H1 (cell line): ENCODE data around the gene BEX3. TPM values are rescaled to one million over a fixed set of nuclear protein-coding genes. Genes with fewer than 3 reads are reported as not detected.

ENCODE experiments used
- CTCF ChIA-PET: fragments of 300-600 bp; sonication (Branson Sonifier 250); formaldehyde crosslinking; loops from one replicate; lab custom pipeline; 2021; ENCODE audit not compliant: partially characterized antibody; lab: Charles Lee
- POLR2A ChIA-PET: fragments of 300-600 bp; sonication (Branson Sonifier 250); formaldehyde crosslinking; loops from one replicate; lab custom pipeline; 2021; ENCODE audit warnings: inconsistent platforms; ENCODE audit not compliant: partially characterized antibody; lab: Charles Lee
- DNase-seq, 2 experiments: peaks; one replicate each; pipeline versions ENCODE4 v3.0.0 to v3.0.0-alpha.2; 2010 to 2022; ENCODE audit warnings: low spot score in 2 of 2, low read depth in 1 of 2, mixed read lengths in 1 of 2
- FAIRE-seq: peaks from 2 replicates; lab custom pipeline; 2011; peaks lifted over from hg19 to GRCh38; lab: Jason Lieb, UNC
- H2AFZ ChIP-seq: 2 replicates; pipeline ENCODE4 v1.8.1; 2012; ENCODE audit warnings: low read length, inconsistent platforms
- H2AK5ac ChIP-seq: 2 replicates; pipeline ENCODE4 v1.6.1; 2013; ENCODE audit warnings: low read depth, low read length
- H2BK120ac ChIP-seq: replicated peaks from 2 replicates; pipeline ENCODE3; 2013; ENCODE audit warnings: low read depth, low read length, inconsistent platforms
- H2BK12ac ChIP-seq: 2 replicates; pipeline ENCODE4 v1.6.1; 2013; ENCODE audit warnings: low read depth, low read length
- H2BK15ac ChIP-seq: 2 replicates; pipeline ENCODE4 v1.6.1; 2013; ENCODE audit warnings: low read length
- H2BK20ac ChIP-seq: 2 replicates; pipeline ENCODE4 v1.6.1; 2013; ENCODE audit warnings: low read length
- H2BK5ac ChIP-seq: 2 replicates; pipeline ENCODE4 v1.6.1; 2013; ENCODE audit warnings: low read depth, low read length
- H3K14ac ChIP-seq: 2 replicates; pipeline ENCODE4 v1.6.1; 2013; ENCODE audit warnings: inconsistent platforms; ENCODE audit not compliant: insufficient read length
- H3K18ac ChIP-seq: 2 replicates; pipeline ENCODE4 v1.6.1; 2013; ENCODE audit warnings: low read length; ENCODE audit errors: extremely low read depth
- H3K23ac ChIP-seq: 2 replicates; pipeline ENCODE4 v1.6.1; 2013; ENCODE audit warnings: inconsistent platforms; ENCODE audit not compliant: insufficient read length
- H3K23me2 ChIP-seq: 2 replicates; pipeline ENCODE4 v1.6.1; 2013; ENCODE audit warnings: low read depth, low read length
- H3K27ac ChIP-seq: 2 replicates; pipeline ENCODE4 v1.6.1; 2011; ENCODE audit warnings: low read depth, low read length, inconsistent platforms
- H3K27me3 ChIP-seq, 4 experiments: replicated peaks in 1 of 4; 1 replicate in 1 of 4; 2 replicates in 3 of 4; pipeline versions ENCODE4 v1.6.1 to v1.8.1; 2011 to 2013; ENCODE audit warnings: low read length in 3 of 4, mild to moderate bottlenecking in 3 of 4, inconsistent platforms in 2 of 4, mixed read lengths in 2 of 4, moderate library complexity in 1 of 4; ENCODE audit not compliant: control insufficient read depth in 3 of 4, insufficient read depth in 3 of 4; ENCODE audit errors: extremely low read depth in 1 of 4
- H3K36me3 ChIP-seq, 4 experiments: 2 replicates each; pipeline versions ENCODE4 v1.6.1 to v1.8.1; 2011 to 2013; ENCODE audit warnings: mild to moderate bottlenecking in 4 of 4, low read length in 3 of 4, moderate library complexity in 2 of 4, control low read depth in 1 of 4, inconsistent platforms in 1 of 4; ENCODE audit not compliant: insufficient read depth in 4 of 4, control insufficient read depth in 2 of 4
- H3K4ac ChIP-seq: replicated peaks from 2 replicates; pipeline ENCODE3; 2013; ENCODE audit warnings: low read length, low read depth, mixed read lengths, inconsistent platforms; ENCODE audit not compliant: insufficient read length
- H3K4me1 ChIP-seq, 4 experiments: replicated peaks in 1 of 4; 1 replicate in 1 of 4; 2 replicates in 3 of 4; pipeline versions ENCODE4 v1.6.1 to v1.8.1; 2011 to 2013; ENCODE audit warnings: low read length in 3 of 4, inconsistent platforms in 2 of 4, mixed read lengths in 1 of 4; ENCODE audit not compliant: insufficient read depth in 4 of 4, control insufficient read depth in 3 of 4
- H3K4me2 ChIP-seq, 2 experiments: 2 replicates each; pipeline versions ENCODE4 v1.6.1 to v1.8.1; 2011 to 2013; ENCODE audit warnings: low read depth in 2 of 2, low read length in 2 of 2, control low read depth in 1 of 2, inconsistent platforms in 1 of 2, mild to moderate bottlenecking in 1 of 2; ENCODE audit not compliant: insufficient read depth in 1 of 2
- H3K4me3 ChIP-seq, 4 experiments: fragments of 200-600, 300-600 bp in 1 of 4; sonication (generic), shearing (Covaris generic), sonication (Bioruptor Twin) in 1 of 4; 2 replicates each; pipeline versions ENCODE4 v1.5.1 to v1.8.1; 2011 to 2016; ENCODE audit warnings: low read length in 4 of 4, low read depth in 3 of 4, control low read depth in 2 of 4, inconsistent platforms in 2 of 4, mild to moderate bottlenecking in 2 of 4, mixed read lengths in 1 of 4, moderate library complexity in 1 of 4; ENCODE audit not compliant: insufficient read depth in 2 of 4; ENCODE audit errors: extremely low read depth in 1 of 4
- H3K56ac ChIP-seq: replicated peaks from 2 replicates; pipeline ENCODE3; 2013; ENCODE audit warnings: low read depth, mild to moderate bottlenecking, mixed read lengths, low read length, inconsistent platforms; ENCODE audit not compliant: insufficient read length
- H3K79me1 ChIP-seq: 2 replicates; pipeline ENCODE4 v1.6.1; 2013; ENCODE audit warnings: low read depth, low read length, control low read depth
- H3K79me2 ChIP-seq, 2 experiments: 2 replicates each; pipeline versions ENCODE4 v1.6.1 to v1.8.1; 2012 to 2013; ENCODE audit warnings: low read length in 2 of 2, mild to moderate bottlenecking in 2 of 2, inconsistent platforms in 1 of 2; ENCODE audit not compliant: insufficient read depth in 2 of 2, control insufficient read depth in 1 of 2
- H3K9ac ChIP-seq, 4 experiments: replicated peaks in 1 of 4; 1 replicate in 1 of 4; 2 replicates in 3 of 4; pipeline versions ENCODE4 v1.6.1 to v1.8.1; 2011 to 2013; ENCODE audit warnings: low read depth in 3 of 4, low read length in 3 of 4, control low read depth in 2 of 4, mild to moderate bottlenecking in 2 of 4, moderate library complexity in 2 of 4, inconsistent platforms in 1 of 4; ENCODE audit errors: extremely low read depth in 1 of 4
- H3K9me3 ChIP-seq, 2 experiments: 2 replicates each; pipeline versions ENCODE4 v1.6.1 to v1.8.1; 2012 to 2013; ENCODE audit warnings: mild to moderate bottlenecking in 2 of 2, moderate library complexity in 2 of 2, control low read depth in 1 of 2, inconsistent platforms in 1 of 2, low read depth in 1 of 2, low read length in 1 of 2, mixed read lengths in 1 of 2; ENCODE audit not compliant: insufficient read depth in 2 of 2
- H4K20me1 ChIP-seq, 2 experiments: replicated peaks in 1 of 2; 2 replicates each; pipeline versions ENCODE3 to v1.8.1; 2011 to 2013; ENCODE audit warnings: inconsistent platforms in 2 of 2, low read length in 2 of 2, mild to moderate bottlenecking in 1 of 2; ENCODE audit not compliant: insufficient read depth in 2 of 2, control insufficient read depth in 1 of 2
- H4K5ac ChIP-seq: 2 replicates; pipeline ENCODE4 v1.6.1; 2013; ENCODE audit warnings: low read length, low read depth, mixed read lengths, inconsistent platforms; ENCODE audit not compliant: insufficient read length
- H4K8ac ChIP-seq: 2 replicates; pipeline ENCODE4 v1.8.0; 2013; ENCODE audit warnings: mild to moderate bottlenecking, moderate library complexity, low read length, inconsistent platforms; ENCODE audit not compliant: insufficient read depth; ENCODE audit errors: extremely low read depth
- H4K91ac ChIP-seq: replicated peaks from 2 replicates; pipeline ENCODE3; 2013; ENCODE audit warnings: low read length, mixed read lengths, inconsistent platforms; ENCODE audit not compliant: insufficient read length
- JUND ChIP-seq: IDR thresholded peaks from 2 replicates; pipeline ENCODE4 v1.6.1; 2011; ENCODE audit warnings: mild to moderate bottlenecking, improper control_type of control experiment, low read length
- MAFK ChIP-seq: IDR thresholded peaks from 2 replicates; pipeline ENCODE4 v1.6.1; 2012; ENCODE audit warnings: low read depth, mild to moderate bottlenecking, improper control_type of control experiment, low read length
- SAP30 ChIP-seq: fragments of 300-600 bp; sonication (generic); IDR thresholded peaks from 2 replicates; pipeline ENCODE4 v1.7.1; 2012; ENCODE audit warnings: low read length, moderate library complexity, mild to moderate bottlenecking, inconsistent platforms; ENCODE audit not compliant: insufficient read depth, insufficient replicate concordance
- WGBS, 2 experiments: shearing (Covaris generic) in 1 of 2; methylation state at CpG; one replicate each; pipeline versions ENCODE4 v1.1.6 to v1.1.7; 2013 to 2015; ENCODE audit warnings: low lambda C conversion rate in 2 of 2, mixed read lengths in 2 of 2, inconsistent platforms in 1 of 2, low coverage in 1 of 2, missing lambda C conversion rate in 1 of 2; ENCODE audit not compliant: insufficient replicate concordance in 2 of 2, insufficient coverage in 1 of 2, insufficient read length in 1 of 2; ENCODE audit errors: extremely low coverage in 1 of 2, missing lambda C conversion rate in 1 of 2; 5-methylcytosine and 5-hydroxymethylcytosine counted together
- polyA plus RNA-seq, 7 experiments: library from polyadenylated mRNA; depleted of rRNA in 3 of 7; stranded (reverse) in 5 of 7; unstranded in 2 of 7; fragments of >200 nt in 5 of 7; fragments of 200-250 nt in 2 of 7; gene quantifications; 1 replicate in 5 of 7; 2 replicates in 1 of 7; 4 replicates in 1 of 7; pipeline versions ENCODE4 v1.2.1 to v1.2.3, GENCODE V29; 2011 to 2013; ENCODE audit warnings: missing spikeins in 2 of 7, mixed read lengths in 2 of 7
- total RNA-seq: library from RNA; stranded (reverse); fragmentation: NEBNext Ultra II Directional; extraction: Animal tissue kit (Norgen Biotek cat#: 25700); gene quantifications from 2 replicates; pipeline ENCODE4 v1.2.1, GENCODE V29; 2021

BEX3 gene
- total and polyA plus RNA-seq, 2 of the 8 experiments (the other 6 are each of a cell fraction or from before 2014, with no cell fraction given) = 330 to 366 TPM

DNA sequence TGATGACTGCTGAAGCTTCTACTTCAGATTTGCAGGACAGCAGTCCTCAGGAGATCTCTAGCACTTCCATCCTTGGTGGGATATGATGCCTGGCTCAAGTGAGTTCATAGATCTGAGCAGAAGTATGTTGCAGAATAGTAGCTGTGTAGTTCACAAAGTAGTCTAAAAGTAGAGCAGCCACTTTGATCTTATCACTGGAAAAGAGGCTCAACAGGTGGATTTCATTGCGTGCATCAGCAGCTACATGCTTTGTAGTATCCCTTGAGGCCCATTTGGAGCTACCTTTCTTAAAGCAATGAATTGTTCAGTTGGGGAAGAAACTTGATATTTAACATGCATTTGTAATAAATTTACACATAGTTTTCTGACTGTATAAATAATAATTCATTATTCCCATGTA is 29.9 kb downstream of the BEX3 start:
- Histone ChIP-seq H2BK12ac (no peak overlapping the region), H2AFZ (no peak overlapping the region), H3K23me2 (no peaks in the 10 kb centered on the region), H3K4ac (no peak overlapping the region), H2BK20ac (no peak overlapping the region), H3K9me3 (no peaks in the 10 kb centered on the region), H3K4me3 (no peak overlapping the region), H2BK15ac (no peak overlapping the region), H4K91ac (no peak overlapping the region), H3K27me3 (peaks cover 0 to 4% (median 1%) of the 10 kb centered on the region in 4 experiments; a peak in 3 of 7 replicates), H4K5ac (no peak overlapping the region), H2BK5ac (no peak overlapping the region), H4K20me1 (no peaks in the 10 kb centered on the region), H3K14ac (no peak overlapping the region), H3K18ac (no peak overlapping the region), H2BK120ac (no peak overlapping the region), H3K4me1 (no peaks in the 10 kb centered on the region), H3K56ac (no peak overlapping the region), H3K9ac (no peak overlapping the region), H3K27ac (no peak overlapping the region), H4K8ac (no peak overlapping the region), H3K36me3 (peaks cover 0 to 3% (median 1%) of the 10 kb centered on the region in 4 experiments; a peak in 2 of 8 replicates), H3K79me1 (no peaks in the 10 kb centered on the region), H3K23ac (no peak overlapping the region), H3K79me2 (no peaks in the 10 kb centered on the region; a peak in 2 of 4 replicates), H3K4me2 (0 out of 4 replicates have a peak overlapping the region, but pooled peaks of 1 of the 2 experiments have one; percentile 83), H2AK5ac (no peak overlapping the region)
- CTCF ChIA-PET = no interaction called here
- DNase-seq (no peak), FAIRE-seq (no peak)
- TF ChIP-seq JUND (no peak), SAP30 (no peak), MAFK (no peak)
- WGBS, 2 experiments = no CpG with 5 or more reads among the region's 1 CpG
- POLR2A ChIA-PET = interaction anchor here (3.9 kb wide), 1 partner anchor 50 kb away, joined by 12 read pairs; the partner anchor contains the start of gene TCEAL9
